Germinal center (tissue), 1 donor: ENCODE data around the gene ZNF181.
"Not testable (repeated sequence)": the region's sequence is repeated elsewhere in the genome, so short reads cannot be mapped to it uniquely, and the experiment has no call there.

Experiments used
- DNase-seq: peaks from one replicate; pipeline ENCODE4 v3.0.0; 2012; ENCODE audit warnings: mixed read lengths, low spot score

ZNF181 gene

GRCh38 chr19:34733746-34734536 is at the start of gene ZNF181:
ZNF181 (plus strand) TSS chr19:34734243; CDS start chr19:34735038, 795 bp downstream.
- DNase-seq: peak; percentile 84

- not testable (repeated sequence) for DNase-seq
Measured at GRCh38 chr19:34685266-34685665, 48.8 kb upstream of the ZNF181 start.

GRCh38 chr19:34686455-34686854 is 47.6 kb upstream of the ZNF181 start:
- no peak for DNase-seq

GRCh38 chr19:34687348-34687747 is 46.7 kb upstream of the ZNF181 start:
- DNase-seq: no peak

GRCh38 chr19:34688592-34688991 is 45.5 kb upstream of the ZNF181 start:
- DNase-seq: no peak

GRCh38 chr19:34690372-34690771 is 43.7 kb upstream of the ZNF181 start:
- DNase-seq: no peak

GRCh38 chr19:34692549-34692948 is 41.5 kb upstream of the ZNF181 start:
- DNase-seq: no peak

GRCh38 chr19:34707661-34708060 is 26.4 kb upstream of the ZNF181 start:
- DNase-seq: no peak

- no peak for DNase-seq
Measured at GRCh38 chr19:34711890-34712289, 22.2 kb upstream of the ZNF181 start.

- DNase-seq: peak; percentile 53
Measured at GRCh38 chr19:34712395-34713261, 21.4 kb upstream of the ZNF181 start.

GRCh38 chr19:34713262-34713637 is 20.8 kb upstream of the ZNF181 start:
- no peak for DNase-seq

GRCh38 chr19:34715357-34715756 is 18.7 kb upstream of the ZNF181 start:
- no peak for DNase-seq

- DNase-seq: no peak
Measured at GRCh38 chr19:34722353-34722752, 11.7 kb upstream of the ZNF181 start.

- DNase-seq: no peak
Measured at GRCh38 chr19:34725400-34725799, 8.6 kb upstream of the ZNF181 start.

GRCh38 chr19:34731019-34731829 is 2.8 kb upstream of the ZNF181 start:
- DNase-seq: no peak

GRCh38 chr19:34731964-34732363 is 2.1 kb upstream of the ZNF181 start:
- no peak for DNase-seq

- no peak for DNase-seq
Measured at GRCh38 chr19:34732612-34733211, 1.3 kb upstream of the ZNF181 start.

- no peak for DNase-seq
Measured at GRCh38 chr19:34733266-34733745, 737 bp upstream of the ZNF181 start.

- DNase-seq: no peak
Measured at GRCh38 chr19:34734537-34735103, 577 bp downstream of the ZNF181 start.

- DNase-seq: no peak
Measured at GRCh38 chr19:34744896-34745690, 11.1 kb downstream of the ZNF181 start.

GRCh38 chr19:34757441-34757840 is 23.4 kb downstream of the ZNF181 start:
- no peak for DNase-seq
